ENCODE measurements around the gene CLEC12A.
"Not testable (repeated sequence)": the region's sequence is repeated elsewhere in the genome, so short reads cannot be mapped to it uniquely, and the experiment has no call there.

CLEC12A gene

GRCh38 chr12:9969673-9970072 is 1.5 kb upstream of the CLEC12A start:
- no peak for DNase-seq (ENCODE audit: low read depth)

GRCh38 chr12:9973949-9974348 is 2.7 kb downstream of the CLEC12A start:
- no peak for DNase-seq (ENCODE audit: low read depth)

DNA sequence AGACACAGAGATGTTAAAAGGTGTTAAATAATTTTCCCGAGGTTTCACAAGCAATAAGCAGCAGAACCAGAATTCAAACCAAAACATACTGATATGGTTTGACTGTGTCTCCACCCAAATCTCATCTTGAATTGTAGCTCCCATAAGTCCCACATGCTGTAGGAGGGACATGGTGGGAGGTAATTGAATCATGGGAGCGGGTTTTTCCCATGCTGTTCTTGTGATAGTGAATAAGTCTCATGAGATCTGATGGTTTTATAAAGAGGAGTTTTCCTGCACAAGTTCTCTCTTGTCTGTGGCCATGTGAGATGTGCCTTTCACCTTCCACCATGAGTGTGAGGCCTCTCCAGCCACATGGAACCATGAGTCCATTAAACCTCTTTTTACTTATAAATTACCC is 3.5 kb downstream of the CLEC12A start:
- DNase-seq (ENCODE audit: low read depth), result not testable (repeated sequence)

DNA sequence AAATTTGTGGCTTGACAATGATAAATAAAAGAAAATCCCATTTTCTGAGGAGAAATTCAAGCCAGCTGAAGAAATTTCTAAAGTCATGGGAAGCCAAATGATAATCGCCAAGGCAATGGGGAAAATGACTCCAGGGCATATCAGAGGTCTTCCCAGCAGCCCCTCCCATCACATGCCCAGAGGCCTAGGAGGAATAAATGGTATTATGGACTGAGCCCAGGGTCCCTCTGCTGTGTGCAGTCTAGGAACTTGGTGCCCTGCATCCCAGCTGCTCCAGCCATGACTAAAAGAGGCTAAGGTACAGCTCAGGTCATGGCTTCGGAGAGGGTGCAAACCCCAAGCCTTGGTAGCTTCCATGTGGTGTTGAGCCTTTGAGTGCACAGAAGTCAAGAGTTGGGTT is 4.4 kb downstream of the CLEC12A start:
- DNase-seq (ENCODE audit: low read depth), result no peak

DNA sequence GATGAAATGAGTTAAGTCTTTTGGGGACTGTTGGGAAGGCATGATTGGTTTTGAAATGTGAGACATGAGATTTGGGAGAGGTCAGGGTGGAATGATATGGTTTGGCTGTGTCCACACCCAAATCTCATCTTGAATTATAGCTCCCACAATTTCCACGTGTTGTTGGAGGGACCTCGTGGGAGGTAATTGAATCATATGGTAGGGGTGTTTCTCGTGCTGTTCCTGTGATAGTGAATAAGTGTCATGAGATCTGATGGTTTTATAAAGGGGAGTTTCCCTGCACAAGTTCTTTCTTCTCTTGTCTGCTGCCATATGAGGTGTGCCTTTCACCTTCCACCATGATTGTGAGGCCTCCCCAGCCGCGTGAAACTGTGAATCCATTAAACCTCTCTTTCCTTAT is 5.4 kb downstream of the CLEC12A start:
- DNase-seq (ENCODE audit: low read depth), result not testable (repeated sequence)

DNA sequence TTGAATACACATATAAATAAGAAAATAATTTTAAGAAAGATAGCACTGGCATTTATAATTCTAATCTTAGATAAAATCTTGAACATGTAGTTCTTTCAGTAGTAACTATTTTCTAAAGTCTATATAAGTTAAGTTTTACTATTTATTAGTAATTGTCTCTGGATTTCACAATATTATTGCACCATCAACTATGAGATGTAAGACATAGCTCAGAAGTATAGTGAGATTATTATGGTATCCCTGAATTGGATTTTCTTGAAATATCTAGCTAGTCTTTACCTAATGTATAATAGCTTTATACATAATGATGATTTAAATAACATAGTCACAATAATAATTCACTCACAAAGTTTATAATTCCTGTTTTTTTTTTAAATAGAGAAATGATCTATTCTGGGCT is 6.7 kb downstream of the CLEC12A start:
- no peak for DNase-seq (ENCODE audit: low read depth)

- DNase-seq (ENCODE audit: low read depth), result no peak
Observed at GRCh38 chr12:9980126-9980525, 8.9 kb downstream of the CLEC12A start.

- DNase-seq (ENCODE audit: low read depth), result no peak
Observed at GRCh38 chr12:9991876-9992275, 20.7 kb downstream of the CLEC12A start.

GRCh38 chr12:9992296-9992695 is 21.1 kb downstream of the CLEC12A start:
- DNase-seq (ENCODE audit: low read depth), result no peak

DNA sequence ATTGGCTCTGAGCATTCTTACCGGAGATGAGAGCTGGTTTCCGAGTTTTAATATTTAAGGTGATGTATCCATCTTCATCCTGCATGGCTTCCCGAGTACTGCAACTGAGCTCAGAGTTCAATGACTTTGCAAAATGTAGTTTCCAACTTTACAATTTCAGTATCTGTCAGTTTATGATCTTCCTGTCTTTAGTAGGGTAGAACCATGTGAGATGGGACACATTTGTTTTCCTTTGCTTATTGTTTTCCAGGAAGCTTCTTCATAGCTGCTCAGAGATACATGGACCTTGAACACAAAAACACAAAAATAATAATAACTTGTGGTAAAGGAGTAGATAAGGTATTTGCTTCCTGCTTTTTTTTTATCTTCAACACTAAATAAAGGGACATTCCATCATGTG is 27.8 kb downstream of the CLEC12A start, which contains the start of gene CLEC1B:
Gene CLEC1B, minus strand, starts transcription at position 106 of the 400 bp plus-strand sequence. Its CDS starts 21 bp downstream, at position 85.
- DNase-seq (ENCODE audit: low read depth), result no peak

DNA sequence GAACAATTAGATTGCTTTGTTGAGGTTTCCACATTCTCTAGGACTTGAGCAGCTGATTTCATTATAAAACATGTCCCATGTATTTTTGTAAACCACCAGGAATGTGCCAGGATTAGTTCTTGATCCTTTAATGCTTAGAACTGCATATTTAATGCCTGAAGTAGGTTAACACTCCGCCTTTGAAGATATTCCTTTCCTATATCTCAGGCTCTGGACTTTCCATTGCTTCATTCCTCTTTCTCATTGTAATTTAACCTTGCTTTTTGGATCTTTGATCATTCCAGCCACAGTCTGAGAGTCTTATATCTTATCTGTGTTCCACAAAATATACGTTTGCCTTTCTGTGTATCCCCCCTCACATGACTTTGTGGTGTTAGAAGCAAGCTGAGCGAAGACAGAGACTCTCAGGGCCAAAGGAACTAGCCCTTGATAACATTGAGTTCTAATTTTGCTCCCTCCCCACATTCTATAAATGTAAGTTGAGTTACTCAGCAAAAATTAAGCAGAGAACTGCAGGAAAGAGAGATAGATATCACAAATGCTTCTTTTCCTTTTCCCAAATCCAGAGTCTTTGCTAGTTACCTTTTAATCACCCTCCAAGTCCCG is 30.1 kb downstream of the CLEC12A start:
- no peak for DNase-seq (ENCODE audit: low read depth)

GRCh38 chr12:10012630-10013330 is 41.6 kb downstream of the CLEC12A start:
- DNase-seq (ENCODE audit: low read depth), result no peak

GRCh38 chr12:10015450-10015849 is 44.2 kb downstream of the CLEC12A start:
- no peak for DNase-seq (ENCODE audit: low read depth)

GRCh38 chr12:10016881-10017280 is 45.7 kb downstream of the CLEC12A start:
- DNase-seq (ENCODE audit: low read depth), result no peak

DNA sequence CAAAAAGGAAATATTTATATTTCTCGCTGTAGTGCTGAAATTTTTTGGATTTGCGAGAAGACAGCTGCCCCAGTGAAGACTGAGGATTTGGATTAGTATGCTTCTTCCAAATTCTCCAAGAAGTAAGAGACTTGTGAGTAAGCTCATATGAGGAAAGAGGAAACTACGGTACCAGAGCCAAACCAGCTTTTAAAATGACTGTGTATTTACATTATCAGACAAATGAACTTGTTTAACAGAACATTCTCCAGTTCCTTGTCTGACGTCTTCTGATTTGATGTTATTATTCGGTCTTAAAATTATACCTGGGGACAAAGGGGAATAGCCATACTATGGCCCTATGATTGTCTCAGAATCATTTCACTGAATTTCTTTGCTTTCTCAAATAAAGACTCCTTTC is 47.2 kb downstream of the CLEC12A start:
- no peak for DNase-seq (ENCODE audit: low read depth)

- DNase-seq (ENCODE audit: low read depth), result no peak
Observed at GRCh38 chr12:10021342-10021741, 50.1 kb downstream of the CLEC12A start.

DNA sequence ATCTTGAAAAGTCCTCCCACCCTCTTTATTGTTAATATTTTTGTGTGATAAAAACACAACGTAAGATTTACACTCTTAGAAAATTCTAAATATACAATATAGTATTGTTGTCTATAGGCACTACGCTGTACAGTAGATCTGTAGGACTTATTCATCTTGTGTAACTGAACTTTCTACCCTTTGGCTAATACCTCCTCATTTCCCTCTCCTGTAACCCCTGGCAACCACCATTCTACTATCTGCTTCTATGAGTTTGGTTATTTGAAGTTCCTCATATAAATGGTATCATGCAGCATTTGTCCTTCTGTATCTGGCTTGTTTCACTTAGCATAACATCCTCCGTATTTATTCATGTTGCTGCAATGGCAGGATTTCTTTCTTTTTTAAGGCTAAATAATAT is 54.0 kb downstream of the CLEC12A start:
- no peak for DNase-seq (ENCODE audit: low read depth)

DNA sequence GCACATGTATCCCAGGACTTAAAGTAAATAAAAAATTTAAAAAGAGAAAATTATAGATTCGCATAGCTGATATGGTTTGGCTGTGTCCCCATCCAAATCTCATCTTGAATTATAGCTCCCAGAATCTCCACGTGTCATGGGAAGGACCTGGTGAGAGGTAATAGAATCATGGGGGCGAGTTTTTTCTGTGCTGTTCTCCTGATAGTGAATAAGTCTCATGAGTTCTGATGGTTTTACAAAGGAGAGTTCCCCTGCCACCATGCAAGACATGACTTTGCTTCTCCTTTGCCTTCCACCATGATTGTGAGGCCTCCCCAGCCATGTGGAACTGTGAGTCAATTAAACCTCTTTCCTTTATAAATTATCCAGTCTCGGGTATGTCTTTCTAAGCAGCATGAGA is 55.5 kb downstream of the CLEC12A start:
- DNase-seq (ENCODE audit: low read depth), result not testable (repeated sequence)

GRCh38 chr12:10027311-10027710 is 56.1 kb downstream of the CLEC12A start:
- no peak for DNase-seq (ENCODE audit: low read depth)

- no peak for DNase-seq (ENCODE audit: low read depth)
Observed at GRCh38 chr12:10027721-10028120, 56.5 kb downstream of the CLEC12A start.

GRCh38 chr12:10030446-10030845 is 59.2 kb downstream of the CLEC12A start, which contains the start of gene CLEC9A:
CLEC9A (plus strand) TSS chr12:10030682; CDS start chr12:10052688, 22,006 bp downstream.
- no peak for DNase-seq (ENCODE audit: low read depth)

DNA sequence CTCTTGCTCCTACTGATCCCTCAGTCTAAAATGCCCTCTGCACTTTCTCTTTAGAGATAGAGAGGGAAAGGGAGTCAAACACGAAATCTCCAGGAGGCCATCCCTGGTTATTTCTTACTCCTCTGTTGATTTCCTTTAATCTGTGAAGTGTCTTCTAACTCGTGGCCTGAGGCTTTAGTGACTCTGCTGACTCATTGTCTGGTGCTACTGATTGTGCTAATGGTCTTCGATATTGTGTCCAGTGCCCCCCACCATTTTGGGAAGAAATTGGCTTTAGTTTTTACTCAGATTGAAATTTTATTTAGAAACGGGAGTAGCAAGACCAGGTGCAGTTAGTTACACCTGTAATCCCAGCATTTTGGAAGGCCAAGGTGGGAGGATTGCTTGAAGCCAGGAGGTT is 60.1 kb downstream of the CLEC12A start:
- DNase-seq (ENCODE audit: low read depth), result no peak

DNA sequence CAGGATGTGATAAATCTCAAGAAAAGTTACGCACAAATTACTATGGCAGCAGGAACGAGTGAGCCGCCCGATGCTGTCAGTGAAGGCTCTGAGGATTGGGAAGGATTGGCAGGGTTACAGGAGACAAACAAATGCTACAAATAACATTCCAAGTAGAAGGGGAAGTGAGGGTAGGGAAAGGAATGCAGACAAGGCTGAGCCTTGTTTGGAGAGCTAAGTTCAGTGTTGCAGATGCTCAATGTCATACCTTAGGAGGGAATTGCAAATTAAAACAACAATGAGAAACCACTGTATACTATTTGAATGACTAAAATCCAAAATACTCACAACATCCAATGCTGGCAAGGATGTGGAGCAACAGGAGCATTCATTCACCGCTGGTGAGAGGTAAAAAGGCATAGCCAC is 60.6 kb downstream of the CLEC12A start:
- DNase-seq (ENCODE audit: low read depth), result no peak
